ENCODE measurements around the gene RING1. TPM values are rescaled to one million over a fixed set of nuclear protein-coding genes. Genes with fewer than 3 reads are reported as not detected.
A peak's percentile ranks its signal among the peaks of the same experiment; 100 is the strongest.

The RING1 gene
- total and polyA plus RNA-seq, 10 of the 15 experiments (the other 5 are each of a cell fraction or from before 2014, with no cell fraction given), result 2.0 to 27.2 (median 15.8) TPM

GRCh38 chr6:33195304-33196165 is 12.8 kb upstream of the RING1 start:
- no peak overlapping the region for H2AFZ ChIP-seq (ENCODE audit: control insufficient read depth, low read depth, low read length)
- no peak overlapping the region for H3K9ac ChIP-seq (ENCODE audit: control insufficient read depth, insufficient read depth, low read length)
- ChIA-PET POLR2A (no interaction called here), SMC1A (ENCODE audit: uncharacterized antibody, unreplicated experiment) (no interaction called here), CTCF (interaction anchor here (1.2 to 5.8 kb wide), 6 partner anchors 21 to 76 kb away, joined by 3 to 41 read pairs (median 12); no protein-coding TSS in a partner anchor), RAD21 (ENCODE audit: unreplicated experiment) (no interaction called here)
- H3K4me1 ChIP-seq (ENCODE audit: control insufficient read depth, insufficient read depth, low read length), result 0 out of 2 replicates have a peak, but pooled peaks cover 10% of the 10 kb centered on the region
- peaks cover 11 to 27% of the 10 kb centered on the region in 2 experiments for H3K36me3 ChIP-seq (ENCODE audit: control insufficient read depth in 2 of 2, insufficient read depth in 2 of 2, low read length in 1 of 2)
- WGBS (ENCODE audit: insufficient coverage, insufficient replicate concordance, low lambda C conversion rate, missing lambda C conversion rate), result 92% methylated on average over 15 of the region's 15 CpGs
- H3K4me2 ChIP-seq (ENCODE audit: control insufficient read depth, insufficient read depth), result no peak overlapping the region
- no peaks in the 10 kb centered on the region for H3K9me3 ChIP-seq (replicated peaks; ENCODE audit: control insufficient read depth, insufficient read depth, low read length)
- H3K27me3 ChIP-seq (replicated peaks in 1 of 2; ENCODE audit: control insufficient read depth in 2 of 2, insufficient read depth in 2 of 2, low read length in 1 of 2), result peaks cover 2 to 5% of the 10 kb centered on the region in 2 experiments
- peaks cover 12% of the 10 kb centered on the region for H3K79me2 ChIP-seq (ENCODE audit: control insufficient read depth, insufficient read depth, low read length)
- in situ Hi-C loops (cut with MboI) (no loop called here), intact Hi-C loops (cut with micrococcal nuclease; ENCODE audit: unreplicated experiment) (no loop called here)
- DNase-seq (ENCODE audit: low read depth, low spot score) (no peak), FAIRE-seq (no peak), ATAC-seq (no peak)
- H3K27ac ChIP-seq (ENCODE audit: control insufficient read depth, insufficient read depth), result no peak overlapping the region
- BruUV-seq (replicated peaks), result no TSS peak
- no peak overlapping the region for H3K4me3 ChIP-seq
- no peaks in the 10 kb centered on the region for H4K20me1 ChIP-seq (ENCODE audit: control insufficient read depth, insufficient read depth)
- TF ChIP-seq TCF12 (IDR thresholded peaks at IDR 0.05; ENCODE audit: low read depth, low read length) (no peak), REST (IDR thresholded peaks at IDR 0.05; ENCODE audit: low read depth, low read length) (peak; percentile 56; the same call in 1 of the 2 replicates)
